Dendritic cell treated with granulocyte-macrophage colony-stimulating factor and Interleukin-4, amounts not matched to agents 40 ng/mL and 50 ng/mL, for 4 days (primary cell): ENCODE measurements around the gene DYRK2.
A peak's percentile ranks its signal among the peaks of the same experiment; 100 is the strongest.

ENCODE experiments used
- H3K27ac Mint-ChIP-seq: one replicate; pipeline ENCODE4 v1.8.0; 2022; ENCODE audit warnings: mild to moderate bottlenecking, mixed read lengths
- H3K27me3 Mint-ChIP-seq: one replicate; pipeline ENCODE4 v1.8.0; 2022; ENCODE audit warnings: mild to moderate bottlenecking, mixed read lengths
- H3K36me3 Mint-ChIP-seq: one replicate; pipeline ENCODE4 v1.8.0; 2022; ENCODE audit warnings: low read depth, mixed read lengths
- H3K4me1 Mint-ChIP-seq: one replicate; pipeline ENCODE4 v1.8.0; 2022; ENCODE audit warnings: low read depth, mixed read lengths
- H3K4me3 Mint-ChIP-seq: one replicate; pipeline ENCODE4 v1.8.0; 2022; ENCODE audit warnings: mild to moderate bottlenecking, moderate library complexity, mixed read lengths
- H3K9me3 Mint-ChIP-seq: one replicate; pipeline ENCODE4 v1.8.0; 2022; ENCODE audit warnings: mixed read lengths
- intact Hi-C: fragments of 100-400 bp; cut with micrococcal nuclease; formaldehyde crosslinking; loops from one replicate; pipeline ENCODE4 v1.15.0; 2022

Gene DYRK2

GRCh38 chr12:67648521-67649260 is at the start of gene DYRK2:
TSS of gene DYRK2 (plus strand) at chr12:67648745. CDS start at chr12:67649134, 389 bp downstream.
- H3K36me3 Mint-ChIP-seq, result peaks cover 28% of the 10 kb centered on the region
- intact Hi-C loops, result loop anchor here (5.0 kb wide), 1 partner anchor 196 kb away; no protein-coding TSS in a partner anchor
- H3K27me3 Mint-ChIP-seq, result peaks cover 16% of the 10 kb centered on the region
- peaks cover 40% of the 10 kb centered on the region for H3K4me1 Mint-ChIP-seq
- H3K27ac Mint-ChIP-seq, result peak within 1 kb of the TSS; percentile 86
- no peaks in the 10 kb centered on the region for H3K9me3 Mint-ChIP-seq
- peak within 1 kb of the TSS; percentile 91 for H3K4me3 Mint-ChIP-seq

GRCh38 chr12:67599691-67600090 is 48.9 kb upstream of the DYRK2 start:
- Mint-ChIP-seq H3K9me3 (no peaks in the 10 kb centered on the region), H3K36me3 (no peaks in the 10 kb centered on the region), H3K27me3 (no peaks in the 10 kb centered on the region), H3K4me1 (no peaks in the 10 kb centered on the region), H3K27ac (no peak overlapping the region), H3K4me3 (no peak overlapping the region)
- intact Hi-C loops, result no loop called here

- H3K4me3 Mint-ChIP-seq, result no peak overlapping the region
- intact Hi-C loops, result no loop called here
- no peak overlapping the region for H3K27ac Mint-ChIP-seq
- H3K9me3 Mint-ChIP-seq, result no peaks in the 10 kb centered on the region
- H3K4me1 Mint-ChIP-seq, result no peaks in the 10 kb centered on the region
- H3K27me3 Mint-ChIP-seq, result no peaks in the 10 kb centered on the region
- no peaks in the 10 kb centered on the region for H3K36me3 Mint-ChIP-seq
These were observed 47.4 kb upstream of the DYRK2 start for GRCh38 chr12:67601126-67601525.

- Mint-ChIP-seq H3K27ac (no peak overlapping the region), H3K4me1 (no peaks in the 10 kb centered on the region), H3K36me3 (no peaks in the 10 kb centered on the region), H3K27me3 (peaks cover 5% of the 10 kb centered on the region), H3K9me3 (no peaks in the 10 kb centered on the region), H3K4me3 (no peak overlapping the region)
- intact Hi-C loops, result no loop called here
These were observed 39.2 kb upstream of the DYRK2 start for GRCh38 chr12:67609226-67609870.

DNA sequence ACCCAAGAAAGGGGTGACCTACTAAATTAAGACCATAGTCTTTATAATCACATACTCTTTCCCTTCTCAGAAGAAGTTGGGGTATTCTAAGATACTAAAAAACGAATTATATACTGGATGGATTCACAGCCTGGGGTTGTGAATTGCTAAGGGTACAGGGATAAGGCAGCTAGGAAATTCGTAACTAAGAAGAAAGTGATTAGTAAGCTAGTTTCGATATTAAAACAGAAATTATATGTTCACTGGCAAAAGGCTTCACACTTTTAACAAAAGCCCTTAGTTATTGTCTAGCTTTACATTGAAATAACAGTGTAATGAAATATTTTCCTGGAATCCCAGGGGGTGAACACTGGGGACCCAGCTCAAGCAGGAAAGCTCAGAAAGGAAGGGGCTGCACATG is 35.5 kb upstream of the DYRK2 start:
- peaks cover 7% of the 10 kb centered on the region for H3K27me3 Mint-ChIP-seq
- no peaks in the 10 kb centered on the region for H3K36me3 Mint-ChIP-seq
- no peaks in the 10 kb centered on the region for H3K4me1 Mint-ChIP-seq
- H3K9me3 Mint-ChIP-seq, result no peaks in the 10 kb centered on the region
- no peak overlapping the region for H3K27ac Mint-ChIP-seq
- intact Hi-C loops, result no loop called here
- no peak overlapping the region for H3K4me3 Mint-ChIP-seq

GRCh38 chr12:67617629-67618028 is 30.9 kb upstream of the DYRK2 start:
- Mint-ChIP-seq H3K4me3 (no peak overlapping the region), H3K9me3 (no peaks in the 10 kb centered on the region), H3K27me3 (peaks cover 4% of the 10 kb centered on the region), H3K27ac (no peak overlapping the region), H3K36me3 (no peaks in the 10 kb centered on the region), H3K4me1 (no peaks in the 10 kb centered on the region)
- intact Hi-C loops, result no loop called here

- Mint-ChIP-seq H3K9me3 (no peaks in the 10 kb centered on the region), H3K4me1 (no peaks in the 10 kb centered on the region), H3K27me3 (peaks cover 4% of the 10 kb centered on the region), H3K4me3 (no peak overlapping the region), H3K27ac (no peak overlapping the region), H3K36me3 (no peaks in the 10 kb centered on the region)
- intact Hi-C loops, result no loop called here
These were observed 30.2 kb upstream of the DYRK2 start for GRCh38 chr12:67618303-67618702.

DNA sequence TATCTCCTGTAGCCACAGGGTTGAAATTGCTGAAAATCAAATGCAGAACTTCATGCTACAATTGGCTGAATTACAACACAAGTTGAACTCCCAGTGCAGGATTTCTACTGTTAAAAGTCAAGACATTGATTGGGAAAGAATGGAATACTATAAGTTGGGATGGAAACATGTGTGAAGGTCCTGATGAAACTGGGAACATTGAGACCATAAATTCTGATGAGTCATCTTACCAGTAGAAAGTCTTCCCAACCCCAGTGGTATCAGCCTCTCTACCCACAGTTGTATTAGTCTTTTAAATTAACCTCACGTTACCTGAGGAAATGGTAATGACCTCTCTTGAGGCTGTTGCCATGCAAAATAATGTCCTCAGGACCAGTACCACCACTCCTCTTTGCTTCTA is 27.4 kb upstream of the DYRK2 start:
- Mint-ChIP-seq H3K4me1 (no peaks in the 10 kb centered on the region), H3K4me3 (no peak overlapping the region), H3K36me3 (no peaks in the 10 kb centered on the region), H3K9me3 (no peaks in the 10 kb centered on the region), H3K27me3 (peaks cover 4% of the 10 kb centered on the region), H3K27ac (no peak overlapping the region)
- intact Hi-C loops, result no loop called here

DNA sequence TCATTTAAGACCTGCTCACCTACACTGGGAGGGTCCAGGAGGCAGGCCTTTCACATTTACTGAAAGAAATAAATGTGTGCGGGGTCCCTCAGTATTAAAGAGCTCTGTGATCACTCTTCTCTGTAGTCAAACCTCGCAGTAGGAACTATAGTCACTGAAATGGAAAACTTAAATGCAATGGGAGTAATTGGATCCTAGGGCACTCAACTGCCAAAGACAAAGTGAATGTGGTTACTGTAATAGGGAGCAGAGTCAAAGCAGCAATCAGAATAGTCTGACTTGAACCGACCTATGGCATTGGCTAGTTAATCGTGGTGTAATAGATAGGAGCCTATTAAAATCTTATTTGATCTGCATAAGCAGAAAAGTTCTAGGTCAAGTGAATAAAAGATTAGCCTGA is 26.6 kb upstream of the DYRK2 start:
- H3K27ac Mint-ChIP-seq, result no peak overlapping the region
- H3K4me3 Mint-ChIP-seq, result no peak overlapping the region
- H3K36me3 Mint-ChIP-seq, result no peaks in the 10 kb centered on the region
- intact Hi-C loops, result no loop called here
- no peaks in the 10 kb centered on the region for H3K4me1 Mint-ChIP-seq
- H3K9me3 Mint-ChIP-seq, result no peaks in the 10 kb centered on the region
- peaks cover 4% of the 10 kb centered on the region for H3K27me3 Mint-ChIP-seq

- Mint-ChIP-seq H3K36me3 (no peaks in the 10 kb centered on the region), H3K4me1 (no peaks in the 10 kb centered on the region), H3K4me3 (no peak overlapping the region), H3K27me3 (peaks cover 4% of the 10 kb centered on the region), H3K9me3 (no peaks in the 10 kb centered on the region), H3K27ac (no peak overlapping the region)
- intact Hi-C loops, result no loop called here
These were observed 25.3 kb upstream of the DYRK2 start for GRCh38 chr12:67623259-67623658.

- H3K27ac Mint-ChIP-seq, result no peak overlapping the region
- H3K36me3 Mint-ChIP-seq, result no peaks in the 10 kb centered on the region
- H3K27me3 Mint-ChIP-seq, result peaks cover 7% of the 10 kb centered on the region
- H3K9me3 Mint-ChIP-seq, result no peaks in the 10 kb centered on the region
- intact Hi-C loops, result no loop called here
- no peaks in the 10 kb centered on the region for H3K4me1 Mint-ChIP-seq
- H3K4me3 Mint-ChIP-seq, result no peak overlapping the region
These were observed 24.2 kb upstream of the DYRK2 start for GRCh38 chr12:67624355-67624754.

DNA sequence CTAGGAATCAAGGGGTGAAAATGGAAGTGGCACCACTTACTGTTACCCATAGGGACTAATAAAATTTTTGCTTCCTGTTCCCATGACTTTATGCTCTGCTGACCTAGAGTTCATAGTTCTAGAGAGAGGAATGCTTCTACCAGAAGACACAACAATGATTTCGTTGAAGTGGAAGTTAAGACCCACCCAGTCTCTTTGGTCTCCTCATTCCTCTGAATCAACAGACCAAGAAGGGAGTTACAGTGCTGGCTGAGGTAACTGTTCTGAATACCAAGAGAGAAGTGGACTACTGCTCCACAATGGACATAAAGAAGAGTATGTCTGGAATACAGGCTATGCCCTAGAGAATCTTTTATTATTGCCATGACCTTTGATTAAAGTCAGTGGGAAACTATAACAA is 23.5 kb upstream of the DYRK2 start:
- Mint-ChIP-seq H3K36me3 (no peaks in the 10 kb centered on the region), H3K4me1 (no peaks in the 10 kb centered on the region), H3K27me3 (peaks cover 12% of the 10 kb centered on the region), H3K9me3 (no peaks in the 10 kb centered on the region), H3K27ac (no peak overlapping the region), H3K4me3 (no peak overlapping the region)
- intact Hi-C loops, result no loop called here

GRCh38 chr12:67626156-67626555 is 22.4 kb upstream of the DYRK2 start:
- H3K36me3 Mint-ChIP-seq, result no peaks in the 10 kb centered on the region
- no peak overlapping the region for H3K27ac Mint-ChIP-seq
- intact Hi-C loops, result no loop called here
- H3K27me3 Mint-ChIP-seq, result peaks cover 14% of the 10 kb centered on the region
- H3K4me1 Mint-ChIP-seq, result peaks cover 8% of the 10 kb centered on the region
- no peaks in the 10 kb centered on the region for H3K9me3 Mint-ChIP-seq
- no peak overlapping the region for H3K4me3 Mint-ChIP-seq

- no peaks in the 10 kb centered on the region for H3K36me3 Mint-ChIP-seq
- no peak overlapping the region for H3K27ac Mint-ChIP-seq
- intact Hi-C loops, result no loop called here
- H3K4me1 Mint-ChIP-seq, result peaks cover 26% of the 10 kb centered on the region
- H3K9me3 Mint-ChIP-seq, result no peaks in the 10 kb centered on the region
- H3K27me3 Mint-ChIP-seq, result peaks cover 17% of the 10 kb centered on the region
- H3K4me3 Mint-ChIP-seq, result no peak overlapping the region
These were observed 18.0 kb upstream of the DYRK2 start for GRCh38 chr12:67630373-67631088.
